GM19043 (cell line): ENCODE data around the gene KCNQ2.

Experiments
- ATAC-seq: cut with Tn5 transposase; IDR thresholded peaks from one replicate; pipeline ENCODE4 v1.9.1; 2021; ENCODE audit warnings: low read depth; ENCODE audit not compliant: unreplicated experiment

Gene KCNQ2

GRCh38 chr20:63422653-63423052 is 49.8 kb downstream of the KCNQ2 start:
- no peak for ATAC-seq

GRCh38 chr20:63421913-63422312 is 50.5 kb downstream of the KCNQ2 start:
- ATAC-seq, result no peak

- ATAC-seq, result no peak
Measured at GRCh38 chr20:63421094-63421692, 51.3 kb downstream of the KCNQ2 start.

GRCh38 chr20:63420359-63421093 is 51.9 kb downstream of the KCNQ2 start:
- no peak for ATAC-seq

GRCh38 chr20:63419299-63419698 is 53.2 kb downstream of the KCNQ2 start:
- ATAC-seq, result no peak

- ATAC-seq, result no peak
Measured at GRCh38 chr20:63418617-63419016, 53.8 kb downstream of the KCNQ2 start.

GRCh38 chr20:63417738-63418120 is 54.7 kb downstream of the KCNQ2 start:
- no peak for ATAC-seq

- no peak for ATAC-seq
Measured at GRCh38 chr20:63417097-63417737, 55.2 kb downstream of the KCNQ2 start.

- ATAC-seq, result no peak
Measured at GRCh38 chr20:63416631-63417030, 55.8 kb downstream of the KCNQ2 start.

GRCh38 chr20:63415647-63416391 is 56.6 kb downstream of the KCNQ2 start:
- no peak for ATAC-seq

- ATAC-seq, result no peak
Measured at GRCh38 chr20:63414720-63415430, 57.6 kb downstream of the KCNQ2 start.

GRCh38 chr20:63413963-63414684 is 58.3 kb downstream of the KCNQ2 start:
- no peak for ATAC-seq

GRCh38 chr20:63413323-63413722 is 59.1 kb downstream of the KCNQ2 start:
- no peak for ATAC-seq

GRCh38 chr20:63412889-63413288 is 59.6 kb downstream of the KCNQ2 start:
- ATAC-seq, result no peak

GRCh38 chr20:63411898-63412631 is 60.4 kb downstream of the KCNQ2 start:
- no peak for ATAC-seq

GRCh38 chr20:63411151-63411897 is 61.1 kb downstream of the KCNQ2 start:
- ATAC-seq, result no peak

- ATAC-seq, result no peak
Measured at GRCh38 chr20:63409834-63410435, 62.5 kb downstream of the KCNQ2 start.
